ENCODE results near the gene RAB11B.

DNA sequence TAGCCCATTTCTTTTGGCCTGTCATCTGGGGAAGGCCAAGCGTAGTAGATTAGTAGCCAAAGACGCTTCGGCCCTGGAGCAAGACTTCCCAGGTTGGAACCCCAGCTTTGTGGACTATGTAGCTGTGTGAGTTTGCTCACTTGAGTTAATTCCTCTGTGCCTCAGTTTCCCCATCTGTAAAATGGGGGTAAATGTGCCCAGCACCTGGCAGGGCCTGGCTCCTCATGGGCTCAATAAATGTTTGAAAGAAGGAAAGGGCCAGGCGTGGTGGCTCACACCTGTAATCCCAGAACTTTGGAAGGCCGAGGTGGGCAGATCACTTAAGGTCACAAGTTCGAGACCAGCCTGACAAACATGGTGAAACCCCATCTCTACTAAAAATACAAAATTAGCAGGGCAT is 39.7 kb downstream of the RAB11B start:
- TF ChIP-seq, protein P1, sequence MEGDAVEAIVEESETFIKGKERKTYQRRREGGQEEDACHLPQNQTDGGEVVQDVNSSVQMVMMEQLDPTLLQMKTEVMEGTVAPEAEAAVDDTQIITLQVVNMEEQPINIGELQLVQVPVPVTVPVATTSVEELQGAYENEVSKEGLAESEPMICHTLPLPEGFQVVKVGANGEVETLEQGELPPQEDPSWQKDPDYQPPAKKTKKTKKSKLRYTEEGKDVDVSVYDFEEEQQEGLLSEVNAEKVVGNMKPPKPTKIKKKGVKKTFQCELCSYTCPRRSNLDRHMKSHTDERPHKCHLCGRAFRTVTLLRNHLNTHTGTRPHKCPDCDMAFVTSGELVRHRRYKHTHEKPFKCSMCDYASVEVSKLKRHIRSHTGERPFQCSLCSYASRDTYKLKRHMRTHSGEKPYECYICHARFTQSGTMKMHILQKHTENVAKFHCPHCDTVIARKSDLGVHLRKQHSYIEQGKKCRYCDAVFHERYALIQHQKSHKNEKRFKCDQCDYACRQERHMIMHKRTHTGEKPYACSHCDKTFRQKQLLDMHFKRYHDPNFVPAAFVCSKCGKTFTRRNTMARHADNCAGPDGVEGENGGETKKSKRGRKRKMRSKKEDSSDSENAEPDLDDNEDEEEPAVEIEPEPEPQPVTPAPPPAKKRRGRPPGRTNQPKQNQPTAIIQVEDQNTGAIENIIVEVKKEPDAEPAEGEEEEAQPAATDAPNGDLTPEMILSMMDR (IDR thresholded peaks at IDR 0.05), result no peak
- no peak for TF ChIP-seq POLR2A (IDR thresholded peaks at IDR 0.05)
